HG03175 (cell line): Measurements from ENCODE around the gene PNMA8C.
"Not testable (repeated sequence)": the region's sequence is repeated elsewhere in the genome, so short reads cannot be mapped to it uniquely, and the experiment has no call there.

Experiments used
- ATAC-seq: cut with Tn5 transposase; IDR thresholded peaks from one replicate; pipeline ENCODE4 v1.9.1; 2021; ENCODE audit warnings: mild to moderate bottlenecking, moderate library complexity; ENCODE audit not compliant: unreplicated experiment

PNMA8C gene

DNA sequence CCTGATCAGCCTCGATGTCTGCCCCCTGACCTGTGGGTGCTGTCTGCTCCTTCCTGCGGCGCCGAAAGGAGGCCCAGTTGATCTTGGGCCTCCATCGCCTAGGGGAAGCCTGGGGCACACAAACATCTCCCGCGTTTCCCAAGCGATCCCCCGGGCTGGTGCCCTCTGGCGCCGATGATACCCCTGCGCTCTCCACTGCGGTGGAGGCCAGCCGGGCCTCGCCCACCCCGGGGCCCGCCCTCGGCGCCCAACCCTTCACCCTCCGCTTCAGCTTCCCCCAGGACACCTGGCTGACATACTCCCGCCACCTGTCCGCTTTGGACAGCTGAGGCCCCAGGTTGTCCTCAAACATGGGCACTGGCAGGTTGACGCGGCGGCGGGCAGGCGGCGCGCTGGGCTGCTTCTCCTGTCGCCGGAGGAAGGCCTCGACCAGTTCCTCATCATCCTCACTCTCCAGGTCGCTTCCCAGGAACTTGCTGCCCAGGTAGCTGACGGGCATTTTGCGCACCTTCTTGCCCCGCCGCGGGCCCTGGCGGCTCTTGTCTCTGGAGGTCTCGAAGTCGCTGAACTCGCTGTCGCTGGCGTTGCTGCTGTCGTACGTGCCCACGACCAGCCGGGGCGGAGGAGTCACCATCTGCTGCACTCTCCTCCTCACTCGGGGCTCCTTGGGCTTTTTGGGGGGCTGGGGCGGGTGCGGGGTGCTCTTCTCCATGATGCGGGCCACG is 16.6 kb downstream of the PNMA8C start:
- no peak for ATAC-seq

GRCh38 chr19:46411088-46411924 is 17.4 kb downstream of the PNMA8C start:
- ATAC-seq = no peak

DNA sequence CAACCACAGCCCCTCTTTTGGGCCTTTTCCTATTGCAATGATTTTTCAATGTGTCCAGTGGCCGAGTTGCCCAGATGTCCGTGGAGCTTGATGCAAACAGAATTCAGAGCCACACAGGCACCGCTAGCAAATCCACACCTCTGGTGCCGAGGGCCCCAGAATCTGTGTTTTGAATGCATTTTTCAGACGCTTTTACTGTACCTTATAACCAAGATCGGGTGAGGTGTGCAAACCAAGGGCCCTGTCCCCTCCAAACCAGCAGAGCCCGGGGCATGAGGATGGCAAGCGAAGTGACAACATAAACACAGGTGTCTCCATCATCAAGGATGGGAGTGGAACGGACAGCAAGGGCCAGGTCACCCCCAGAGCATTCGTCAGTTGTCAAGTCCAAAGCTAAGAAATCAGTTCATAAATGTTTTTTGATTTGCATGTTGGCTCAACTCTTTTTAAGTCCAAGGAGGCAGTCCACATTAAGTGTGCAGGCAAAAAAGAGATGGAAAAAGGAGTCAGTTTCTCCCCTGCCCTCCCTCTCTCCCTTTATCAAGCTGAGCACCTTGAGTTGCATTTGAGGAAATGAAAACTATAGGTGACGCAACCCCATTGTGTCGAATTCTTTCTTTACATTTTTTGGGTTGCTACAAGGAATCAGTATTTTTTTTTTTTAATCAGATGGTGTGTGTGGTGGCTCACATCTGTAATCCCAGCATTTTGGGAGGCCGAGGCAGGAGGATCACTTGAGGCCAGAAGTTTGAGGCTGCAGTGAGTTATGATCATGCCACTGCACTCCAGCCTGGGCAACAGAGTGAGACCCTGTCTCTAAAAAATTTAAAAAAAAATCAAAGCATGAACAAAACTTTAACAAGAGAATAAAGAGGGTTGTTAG is 18.3 kb downstream of the PNMA8C start:
- no peak for ATAC-seq

DNA sequence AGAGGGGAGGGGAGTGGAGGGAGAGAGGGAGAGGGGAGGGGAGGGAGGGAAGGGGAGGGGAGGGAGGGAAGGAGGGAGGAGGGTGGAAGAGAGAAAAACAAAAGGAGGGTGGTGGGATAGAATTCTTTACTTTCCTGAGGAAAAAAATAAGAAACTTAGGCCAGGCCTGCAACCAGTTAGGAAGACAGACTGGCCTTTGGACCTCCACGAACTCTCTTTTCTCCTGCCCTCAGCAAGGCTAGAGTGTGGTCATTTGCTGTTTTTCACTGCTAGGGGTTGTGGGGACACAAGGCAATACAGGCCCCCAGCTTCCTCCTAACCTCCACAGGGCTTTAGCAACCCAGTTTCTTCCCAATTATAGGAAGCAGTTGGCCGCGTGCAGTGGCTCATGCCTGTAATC is 19.5 kb downstream of the PNMA8C start:
- ATAC-seq = no peak

DNA sequence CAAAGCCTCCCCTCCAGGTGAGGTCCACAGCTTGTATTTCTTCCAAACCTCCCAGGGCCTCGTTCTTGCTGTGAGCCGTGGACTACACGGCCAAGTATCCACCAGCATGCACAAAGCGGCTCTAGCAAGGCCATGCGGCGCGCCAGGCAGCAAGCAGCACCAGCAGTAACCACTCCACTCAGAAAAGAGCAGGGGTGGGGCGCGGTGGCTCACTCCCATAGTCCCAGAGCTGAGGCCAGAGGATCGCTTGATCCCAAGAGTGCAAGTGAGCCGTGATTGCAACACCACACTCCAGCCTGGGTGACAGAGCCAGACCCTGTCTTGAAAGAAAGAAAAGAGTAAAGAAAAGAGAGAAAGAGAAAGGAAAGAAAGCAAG is 20.1 kb downstream of the PNMA8C start:
- ATAC-seq = no peak

GRCh38 chr19:46407856-46408663 is 20.7 kb downstream of the PNMA8C start:
- no peak for ATAC-seq

- no peak for ATAC-seq
Measured at GRCh38 chr19:46406976-46407375, 21.8 kb downstream of the PNMA8C start.

DNA sequence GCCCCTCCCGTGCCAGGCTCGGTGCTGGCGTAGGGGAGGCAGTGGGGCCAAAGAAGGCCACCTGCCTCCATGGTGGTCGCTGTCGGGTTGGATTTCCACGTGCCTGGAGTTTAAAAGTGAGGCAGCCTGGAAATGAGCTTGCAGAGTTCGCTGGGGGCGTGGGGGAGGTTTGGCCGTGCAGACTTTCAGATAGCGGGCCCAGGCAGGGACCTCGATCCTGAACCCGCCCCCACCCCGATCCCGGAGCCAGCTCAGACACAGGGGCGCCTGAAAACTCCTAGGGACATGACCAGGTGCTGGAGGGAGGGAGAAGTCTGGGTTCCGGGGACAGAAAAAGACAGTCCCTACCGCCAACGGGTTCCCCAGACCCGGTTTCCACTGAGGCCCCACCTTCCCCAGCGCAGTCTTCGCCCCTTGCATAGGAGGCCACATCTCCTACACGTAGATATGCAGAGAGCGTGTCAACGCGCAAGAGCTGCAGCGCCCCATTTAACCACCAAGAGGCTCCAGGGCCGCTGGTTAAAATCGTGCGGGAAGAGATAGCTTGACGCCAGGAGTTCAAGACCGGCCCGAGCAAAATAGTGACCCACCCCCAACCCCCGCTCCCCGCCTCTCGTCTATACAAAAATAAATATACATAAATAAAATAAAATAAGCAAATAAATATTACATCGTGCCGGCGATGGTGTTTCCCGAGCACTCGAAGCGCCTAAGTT is 23.8 kb downstream of the PNMA8C start:
- no peak for ATAC-seq

DNA sequence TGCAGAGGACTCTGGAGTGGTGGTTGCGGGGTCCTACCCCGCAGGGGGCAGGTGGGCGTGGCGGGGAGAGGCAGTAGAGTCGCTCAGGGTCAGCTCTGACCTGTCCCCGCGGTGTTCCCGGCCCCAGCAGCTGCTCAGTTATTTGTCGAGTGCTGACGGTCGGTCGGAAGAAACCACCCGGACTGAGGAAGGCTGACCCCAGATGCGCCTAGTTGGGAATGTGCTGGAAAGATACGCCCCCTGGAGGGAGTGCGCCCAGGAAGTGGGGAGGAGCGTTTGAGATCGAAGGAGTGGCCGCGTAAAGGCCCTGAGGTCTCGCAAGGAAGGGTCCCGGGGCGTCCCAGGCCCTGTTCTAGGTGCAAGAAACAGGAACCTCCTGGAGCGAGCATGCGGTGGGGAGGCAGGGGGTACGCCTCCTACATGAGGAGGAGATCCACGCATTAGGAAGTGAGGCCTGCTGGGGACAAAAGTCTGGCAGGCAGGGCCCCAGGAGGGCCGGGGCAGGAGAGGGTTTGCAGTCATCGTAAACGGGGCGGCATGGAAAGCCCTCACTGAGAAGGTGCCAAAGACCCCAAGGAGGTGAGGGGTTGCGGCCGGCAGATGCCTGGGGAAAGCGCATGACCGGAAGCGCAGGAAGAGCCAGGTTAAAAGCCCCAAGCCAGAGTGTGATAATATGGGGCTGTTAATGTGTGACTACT is 24.5 kb downstream of the PNMA8C start:
- ATAC-seq = no peak

GRCh38 chr19:46402725-46403124 is 26.0 kb downstream of the PNMA8C start:
- ATAC-seq = no peak

- not testable (repeated sequence) for ATAC-seq
Measured at GRCh38 chr19:46397801-46398479, 30.8 kb downstream of the PNMA8C start.

- no peak for ATAC-seq
Measured at GRCh38 chr19:46394402-46394797, 34.3 kb downstream of the PNMA8C start.

GRCh38 chr19:46393456-46394401 is 35.0 kb downstream of the PNMA8C start:
- no peak for ATAC-seq

DNA sequence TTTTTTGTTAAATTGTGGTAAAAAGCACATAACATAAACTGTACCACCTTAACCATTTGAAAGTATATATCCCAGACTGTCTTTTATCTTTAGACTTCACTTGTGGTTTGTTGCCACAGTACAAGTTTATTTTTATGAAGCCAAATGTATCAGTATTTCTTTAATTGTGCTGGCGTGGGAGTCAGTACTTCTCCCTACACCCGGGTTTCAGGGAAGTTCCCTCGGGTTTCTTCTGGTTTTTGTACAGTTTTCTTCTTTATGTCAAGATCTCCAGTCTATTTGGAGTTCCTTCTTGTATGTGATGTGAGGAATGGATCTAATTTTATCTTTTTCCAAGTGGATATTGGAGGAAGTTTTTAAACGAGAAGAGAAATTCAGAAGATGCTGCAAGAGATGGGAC is 35.9 kb downstream of the PNMA8C start:
- no peak for ATAC-seq

DNA sequence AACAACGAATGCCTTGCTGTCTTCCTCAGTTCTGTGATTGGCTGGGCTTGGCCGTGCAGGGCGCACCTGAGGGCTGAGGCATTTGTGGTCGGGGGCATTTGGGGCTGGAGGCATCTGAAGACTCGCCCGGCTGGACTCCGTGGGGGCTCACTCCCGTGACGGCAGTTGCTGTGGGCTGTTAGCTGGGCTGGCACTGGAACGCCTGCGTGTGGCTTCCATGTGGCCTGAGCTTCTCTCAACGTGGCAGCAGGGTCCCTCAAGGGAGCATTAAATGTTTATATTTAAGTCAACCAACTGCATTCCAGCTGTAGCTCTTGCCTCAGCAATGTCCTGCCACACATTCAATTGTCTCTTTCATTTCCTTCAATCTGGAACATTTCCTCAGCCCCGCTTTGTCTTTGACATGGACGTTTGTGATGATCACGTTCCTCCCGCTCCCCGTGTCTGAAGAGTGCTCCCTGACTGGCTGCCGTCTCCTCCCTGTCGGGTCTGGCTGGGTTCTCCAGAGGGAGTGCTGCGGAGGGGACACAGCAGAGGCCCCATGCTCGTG is 36.4 kb downstream of the PNMA8C start:
- no peak for ATAC-seq

GRCh38 chr19:46391296-46392251 is 37.2 kb downstream of the PNMA8C start:
- no peak for ATAC-seq
